Measurements from ENCODE around the gene PC.
"Not testable (repeated sequence)": the region's sequence is repeated elsewhere in the genome, so short reads cannot be mapped to it uniquely, and the experiment has no call there.

PC gene

GRCh38 chr11:66961691-66962213, 3.6 kb upstream of the PC start:
- DNase-seq; in situ Hi-C loops (cut with HindIII; ENCODE audit: low pct_ligation_motif_present, low pct_unique_long_range_greater_than_20kb, low sequenced_read_pairs): not testable (repeated sequence)

GRCh38 chr11:66958956-66959274, 732 bp upstream of the PC start:
- no peak for DNase-seq
- in situ Hi-C loops (cut with HindIII; ENCODE audit: low pct_ligation_motif_present, low pct_unique_long_range_greater_than_20kb, low sequenced_read_pairs), result no loop called here

GRCh38 chr11:66957971-66958231, 282 bp downstream of the PC start:
- in situ Hi-C loops (cut with HindIII; ENCODE audit: low pct_ligation_motif_present, low pct_unique_long_range_greater_than_20kb, low sequenced_read_pairs), result no loop called here
- DNase-seq, result no peak

- DNase-seq, result no peak
- in situ Hi-C loops (cut with HindIII; ENCODE audit: low pct_ligation_motif_present, low pct_unique_long_range_greater_than_20kb, low sequenced_read_pairs), result no loop called here
Observed at GRCh38 chr11:66956689-66957290, 1.4 kb downstream of the PC start.

GRCh38 chr11:66953081-66953833, 4.9 kb downstream of the PC start:
- DNase-seq, result no peak
- in situ Hi-C loops (cut with HindIII; ENCODE audit: low pct_ligation_motif_present, low pct_unique_long_range_greater_than_20kb, low sequenced_read_pairs), result no loop called here

GRCh38 chr11:66951927-66952337, 6.3 kb downstream of the PC start:
- in situ Hi-C loops (cut with HindIII; ENCODE audit: low pct_ligation_motif_present, low pct_unique_long_range_greater_than_20kb, low sequenced_read_pairs), result no loop called here

GRCh38 chr11:66951135-66951534, 7.0 kb downstream of the PC start:
- no peak for DNase-seq
- in situ Hi-C loops (cut with HindIII; ENCODE audit: low pct_ligation_motif_present, low pct_unique_long_range_greater_than_20kb, low sequenced_read_pairs), result no loop called here

More at GRCh38 chr11:66951927-66952337, 6.3 kb downstream of the PC start:
- DNase-seq, result no peak

- in situ Hi-C loops (cut with HindIII; ENCODE audit: low pct_ligation_motif_present, low pct_unique_long_range_greater_than_20kb, low sequenced_read_pairs), result no loop called here
- peak; percentile 50 for DNase-seq
Observed at GRCh38 chr11:66950112-66950535, 8.1 kb downstream of the PC start.

GRCh38 chr11:66938582-66939135, 19.5 kb downstream of the PC start:
- no peak for DNase-seq
- in situ Hi-C loops (cut with HindIII; ENCODE audit: low pct_ligation_motif_present, low pct_unique_long_range_greater_than_20kb, low sequenced_read_pairs), result no loop called here

- DNase-seq, result no peak
- in situ Hi-C loops (cut with HindIII; ENCODE audit: low pct_ligation_motif_present, low pct_unique_long_range_greater_than_20kb, low sequenced_read_pairs), result no loop called here
Observed at GRCh38 chr11:66937193-66937733, 20.9 kb downstream of the PC start.

GRCh38 chr11:66936311-66936711, 21.9 kb downstream of the PC start:
- in situ Hi-C loops (cut with HindIII; ENCODE audit: low pct_ligation_motif_present, low pct_unique_long_range_greater_than_20kb, low sequenced_read_pairs), result no loop called here
- no peak for DNase-seq

GRCh38 chr11:66934950-66935779, 23.0 kb downstream of the PC start:
- in situ Hi-C loops (cut with HindIII; ENCODE audit: low pct_ligation_motif_present, low pct_unique_long_range_greater_than_20kb, low sequenced_read_pairs), result no loop called here
- no peak for DNase-seq

GRCh38 chr11:66933531-66933930, 24.7 kb downstream of the PC start:
- in situ Hi-C loops (cut with HindIII; ENCODE audit: low pct_ligation_motif_present, low pct_unique_long_range_greater_than_20kb, low sequenced_read_pairs), result no loop called here
- no peak for DNase-seq

GRCh38 chr11:66932543-66932942, 25.6 kb downstream of the PC start:
- no peak for DNase-seq
- in situ Hi-C loops (cut with HindIII; ENCODE audit: low pct_ligation_motif_present, low pct_unique_long_range_greater_than_20kb, low sequenced_read_pairs), result no loop called here

- in situ Hi-C loops (cut with HindIII; ENCODE audit: low pct_ligation_motif_present, low pct_unique_long_range_greater_than_20kb, low sequenced_read_pairs), result no loop called here
- DNase-seq, result no peak
Observed at GRCh38 chr11:66929753-66930152, 28.4 kb downstream of the PC start.

- DNase-seq, result no peak
- in situ Hi-C loops (cut with HindIII; ENCODE audit: low pct_ligation_motif_present, low pct_unique_long_range_greater_than_20kb, low sequenced_read_pairs), result no loop called here
Observed at GRCh38 chr11:66924272-66924671, 33.9 kb downstream of the PC start.

GRCh38 chr11:66922551-66922950, 35.6 kb downstream of the PC start:
- in situ Hi-C loops (cut with HindIII; ENCODE audit: low pct_ligation_motif_present, low pct_unique_long_range_greater_than_20kb, low sequenced_read_pairs), result no loop called here
- DNase-seq, result no peak

GRCh38 chr11:66920978-66921784, 37.0 kb downstream of the PC start:
- no peak for DNase-seq
- in situ Hi-C loops (cut with HindIII; ENCODE audit: low pct_ligation_motif_present, low pct_unique_long_range_greater_than_20kb, low sequenced_read_pairs), result no loop called here

Measured in ACHN (cell line).